Measurements from ENCODE around the gene UFD1.

UFD1 gene

DNA sequence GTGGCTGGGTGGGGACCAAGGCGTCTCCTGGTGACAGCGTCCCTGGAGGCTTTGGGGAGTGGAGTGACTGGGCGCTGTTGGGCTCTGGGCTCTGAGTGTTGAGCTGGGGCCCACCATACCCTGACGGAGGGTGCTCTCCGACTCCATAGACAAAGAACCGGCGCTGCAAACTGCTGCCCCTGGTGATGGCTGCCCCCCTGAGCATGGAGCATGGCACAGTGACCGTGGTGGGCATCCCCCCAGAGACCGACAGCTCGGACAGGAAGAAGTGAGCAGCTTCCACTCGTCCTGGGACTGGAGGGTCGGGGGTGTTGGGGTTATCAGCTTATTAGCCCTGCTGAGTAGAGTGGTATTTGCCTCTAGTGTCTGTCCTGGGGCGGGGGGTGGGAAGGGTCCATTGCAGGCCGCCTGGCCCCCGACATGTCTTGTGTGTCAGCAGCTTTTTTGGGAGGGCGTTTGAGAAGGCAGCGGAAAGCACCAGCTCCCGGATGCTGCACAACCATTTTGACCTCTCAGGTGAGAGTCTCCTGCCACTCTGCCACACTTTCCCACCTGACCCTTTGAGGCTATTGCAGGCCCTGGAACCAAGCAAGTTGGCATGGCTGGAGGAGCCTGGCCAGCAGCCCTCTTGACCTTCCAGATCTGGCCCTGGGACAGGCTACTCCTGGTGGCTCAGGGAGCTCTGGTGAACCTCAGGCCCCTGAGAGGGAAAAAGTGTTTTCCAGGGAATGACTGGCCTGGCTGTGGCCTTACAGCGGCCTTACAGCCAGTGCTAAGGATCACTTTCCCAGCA lies 37.6 kb upstream of the UFD1 start:
- TF ChIP-seq TAF1 (IDR thresholded peaks at IDR 0.05; ENCODE audit: borderline replicate concordance, insufficient read depth, low read length) (no peak), FOXP2 (optimal IDR thresholded peaks at IDR 0.05; ENCODE audit: borderline replicate concordance, extremely low read depth, extremely low read length, insufficient read depth) (no peak), SIN3A (IDR thresholded peaks at IDR 0.05; ENCODE audit: borderline replicate concordance, insufficient read depth, low read length) (no peak), POLR2AphosphoS5 (IDR thresholded peaks at IDR 0.05; ENCODE audit: low read depth, low read length) (no peak)
- TF ChIP-seq, protein P1, sequence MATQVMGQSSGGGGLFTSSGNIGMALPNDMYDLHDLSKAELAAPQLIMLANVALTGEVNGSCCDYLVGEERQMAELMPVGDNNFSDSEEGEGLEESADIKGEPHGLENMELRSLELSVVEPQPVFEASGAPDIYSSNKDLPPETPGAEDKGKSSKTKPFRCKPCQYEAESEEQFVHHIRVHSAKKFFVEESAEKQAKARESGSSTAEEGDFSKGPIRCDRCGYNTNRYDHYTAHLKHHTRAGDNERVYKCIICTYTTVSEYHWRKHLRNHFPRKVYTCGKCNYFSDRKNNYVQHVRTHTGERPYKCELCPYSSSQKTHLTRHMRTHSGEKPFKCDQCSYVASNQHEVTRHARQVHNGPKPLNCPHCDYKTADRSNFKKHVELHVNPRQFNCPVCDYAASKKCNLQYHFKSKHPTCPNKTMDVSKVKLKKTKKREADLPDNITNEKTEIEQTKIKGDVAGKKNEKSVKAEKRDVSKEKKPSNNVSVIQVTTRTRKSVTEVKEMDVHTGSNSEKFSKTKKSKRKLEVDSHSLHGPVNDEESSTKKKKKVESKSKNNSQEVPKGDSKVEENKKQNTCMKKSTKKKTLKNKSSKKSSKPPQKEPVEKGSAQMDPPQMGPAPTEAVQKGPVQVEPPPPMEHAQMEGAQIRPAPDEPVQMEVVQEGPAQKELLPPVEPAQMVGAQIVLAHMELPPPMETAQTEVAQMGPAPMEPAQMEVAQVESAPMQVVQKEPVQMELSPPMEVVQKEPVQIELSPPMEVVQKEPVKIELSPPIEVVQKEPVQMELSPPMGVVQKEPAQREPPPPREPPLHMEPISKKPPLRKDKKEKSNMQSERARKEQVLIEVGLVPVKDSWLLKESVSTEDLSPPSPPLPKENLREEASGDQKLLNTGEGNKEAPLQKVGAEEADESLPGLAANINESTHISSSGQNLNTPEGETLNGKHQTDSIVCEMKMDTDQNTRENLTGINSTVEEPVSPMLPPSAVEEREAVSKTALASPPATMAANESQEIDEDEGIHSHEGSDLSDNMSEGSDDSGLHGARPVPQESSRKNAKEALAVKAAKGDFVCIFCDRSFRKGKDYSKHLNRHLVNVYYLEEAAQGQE (IDR thresholded peaks at IDR 0.05; ENCODE audit: insufficient read depth in 1 of 2, low read depth in 2 of 2, low read length in 2 of 2) = no peak

DNA sequence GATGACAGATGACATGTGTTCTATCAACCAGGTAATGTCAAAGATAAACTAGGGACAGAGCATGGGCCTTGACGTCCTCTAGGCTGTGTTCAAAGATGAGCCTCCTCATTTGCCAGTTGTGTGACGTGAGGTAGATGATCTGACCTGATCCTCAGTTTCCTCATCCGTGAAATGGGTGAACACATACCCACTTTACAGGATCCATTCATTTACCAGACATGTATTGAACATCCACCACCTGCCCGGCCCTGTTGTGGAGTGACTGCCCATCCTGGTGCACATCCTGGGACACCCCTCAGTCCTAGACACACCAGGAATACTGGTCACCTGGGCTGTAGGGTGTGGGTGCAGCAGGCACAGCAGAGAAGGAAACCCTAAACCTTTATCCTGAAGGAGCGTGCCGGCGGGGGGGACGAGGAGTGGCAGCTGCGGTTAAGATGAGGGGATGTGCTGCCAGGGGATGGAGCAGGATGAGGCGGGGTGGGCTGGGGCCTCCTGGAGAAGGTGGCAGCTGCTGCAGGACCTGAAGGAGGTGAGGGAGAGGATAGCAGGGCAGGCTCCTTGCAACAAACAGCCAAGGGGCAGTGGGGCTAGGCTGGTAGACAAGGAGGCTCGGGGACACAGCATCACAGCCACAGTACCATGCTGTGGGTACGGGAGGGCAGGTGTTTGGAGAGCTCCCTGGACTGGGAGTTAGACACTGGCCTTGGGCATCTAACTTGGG lies 36.8 kb upstream of the UFD1 start:
- no peak for TF ChIP-seq TAF1 (IDR thresholded peaks at IDR 0.05; ENCODE audit: borderline replicate concordance, insufficient read depth, low read length)
- no peak for TF ChIP-seq POLR2AphosphoS5 (IDR thresholded peaks at IDR 0.05; ENCODE audit: low read depth, low read length)
- TF ChIP-seq FOXP2 (optimal IDR thresholded peaks at IDR 0.05; ENCODE audit: borderline replicate concordance, extremely low read depth, extremely low read length, insufficient read depth) = no peak
- no peak for TF ChIP-seq SIN3A (IDR thresholded peaks at IDR 0.05; ENCODE audit: borderline replicate concordance, insufficient read depth, low read length)
- TF ChIP-seq, protein P1 (IDR thresholded peaks at IDR 0.05; ENCODE audit: insufficient read depth in 1 of 2, low read depth in 2 of 2, low read length in 2 of 2) = no peak

DNA sequence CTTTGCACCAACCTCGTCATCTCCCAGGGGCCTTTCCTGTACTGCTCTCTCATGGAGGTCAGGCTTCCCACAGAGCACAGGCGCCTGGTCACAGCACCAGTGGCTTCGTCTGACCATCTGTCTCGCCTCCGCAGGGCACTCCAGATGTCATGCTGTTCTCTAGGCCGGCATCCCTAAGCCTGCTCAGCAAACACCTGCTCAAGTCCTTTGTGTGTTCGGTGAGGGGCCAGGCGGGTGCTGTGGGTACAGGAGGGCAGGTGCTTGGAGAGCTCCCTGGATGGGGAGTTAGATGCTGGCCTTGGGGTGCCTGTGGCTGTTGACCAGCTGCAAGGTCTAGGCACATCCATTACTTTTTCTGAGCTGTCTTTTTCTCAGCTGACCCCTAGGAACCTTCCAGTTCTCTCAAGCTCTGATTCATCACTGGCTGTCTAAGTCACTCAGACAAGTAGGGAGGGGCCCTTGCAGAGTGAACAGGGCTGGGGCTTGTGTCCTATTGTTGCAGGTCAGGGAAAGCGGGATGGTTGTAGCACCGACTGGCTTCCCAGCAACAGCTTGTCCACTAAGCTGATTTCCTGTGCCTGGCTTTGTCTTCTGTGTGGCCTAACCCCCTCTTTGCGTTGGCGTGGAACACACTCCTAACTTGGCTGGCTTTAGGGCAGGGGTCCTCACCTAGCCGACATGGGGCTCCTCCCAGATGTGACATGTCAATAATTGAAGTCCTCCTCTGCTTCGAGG lies 36.0 kb upstream of the UFD1 start:
- TF ChIP-seq POLR2AphosphoS5 (IDR thresholded peaks at IDR 0.05; ENCODE audit: low read depth, low read length) = no peak

DNA sequence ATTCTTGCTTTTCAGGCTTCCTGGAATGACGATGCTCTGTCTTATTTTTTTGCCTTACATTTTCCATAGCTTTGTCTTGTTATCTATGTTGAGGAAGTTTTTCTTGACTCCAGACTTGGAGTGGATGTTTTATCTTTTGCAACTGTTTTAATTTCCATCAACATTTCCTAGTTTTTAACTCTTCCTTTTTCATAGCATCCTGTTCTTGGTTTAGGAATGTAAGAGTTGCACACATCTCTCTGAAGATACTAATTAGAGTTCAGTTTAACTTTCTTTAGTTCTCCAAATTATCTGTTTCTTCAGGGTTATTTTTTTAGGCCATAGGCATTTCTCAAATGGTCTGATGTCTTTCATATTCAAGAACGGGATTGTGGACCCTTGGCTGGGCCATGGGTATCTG lies 34.8 kb upstream of the UFD1 start:
- TF ChIP-seq, protein P1 (IDR thresholded peaks at IDR 0.05; ENCODE audit: insufficient read depth in 1 of 2, low read depth in 2 of 2, low read length in 2 of 2) = no peak
- no peak for TF ChIP-seq SIN3A (IDR thresholded peaks at IDR 0.05; ENCODE audit: borderline replicate concordance, insufficient read depth, low read length)
- no peak for TF ChIP-seq TAF1 (IDR thresholded peaks at IDR 0.05; ENCODE audit: borderline replicate concordance, insufficient read depth, low read length)
- no peak for TF ChIP-seq POLR2AphosphoS5 (IDR thresholded peaks at IDR 0.05; ENCODE audit: low read depth, low read length)
- no peak for TF ChIP-seq FOXP2 (optimal IDR thresholded peaks at IDR 0.05; ENCODE audit: borderline replicate concordance, extremely low read depth, extremely low read length, insufficient read depth)

DNA sequence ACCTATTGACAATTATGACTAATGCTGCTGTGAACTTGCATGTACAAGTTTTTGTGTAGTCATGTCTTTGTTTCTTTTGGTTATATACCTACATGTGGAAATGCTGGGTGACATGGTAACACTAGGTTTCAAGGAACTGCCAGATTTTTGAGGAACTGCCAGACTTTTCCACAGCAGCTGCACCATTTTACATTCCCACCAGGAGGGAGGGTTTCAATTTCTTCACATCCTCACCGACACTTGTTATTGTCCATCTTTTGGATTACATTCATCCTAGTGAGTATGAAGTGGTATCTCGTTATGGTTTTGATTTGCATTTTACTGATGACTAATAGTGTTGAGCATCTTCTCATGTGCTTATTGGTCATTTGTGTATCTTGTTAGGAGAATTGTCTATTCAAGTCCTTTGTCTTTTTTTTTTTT lies 31.9 kb upstream of the UFD1 start:
- TF ChIP-seq POLR2AphosphoS5 (IDR thresholded peaks at IDR 0.05; ENCODE audit: low read depth, low read length) = no peak
- TF ChIP-seq, protein P1 (IDR thresholded peaks at IDR 0.05; ENCODE audit: insufficient read depth in 1 of 2, low read depth in 2 of 2, low read length in 2 of 2) = no peak
- no peak for TF ChIP-seq FOXP2 (optimal IDR thresholded peaks at IDR 0.05; ENCODE audit: borderline replicate concordance, extremely low read depth, extremely low read length, insufficient read depth)
- TF ChIP-seq SIN3A (IDR thresholded peaks at IDR 0.05; ENCODE audit: borderline replicate concordance, insufficient read depth, low read length) = no peak
- no peak for TF ChIP-seq TAF1 (IDR thresholded peaks at IDR 0.05; ENCODE audit: borderline replicate concordance, insufficient read depth, low read length)
